ENCODE results near the gene CARF. TPM values are rescaled to one million over a fixed set of nuclear protein-coding genes. Genes with fewer than 3 reads are reported as not detected.

CARF gene
- total and polyA plus RNA-seq, 4 donors = 0.98 to 4.3 (median 2.9) TPM

DNA sequence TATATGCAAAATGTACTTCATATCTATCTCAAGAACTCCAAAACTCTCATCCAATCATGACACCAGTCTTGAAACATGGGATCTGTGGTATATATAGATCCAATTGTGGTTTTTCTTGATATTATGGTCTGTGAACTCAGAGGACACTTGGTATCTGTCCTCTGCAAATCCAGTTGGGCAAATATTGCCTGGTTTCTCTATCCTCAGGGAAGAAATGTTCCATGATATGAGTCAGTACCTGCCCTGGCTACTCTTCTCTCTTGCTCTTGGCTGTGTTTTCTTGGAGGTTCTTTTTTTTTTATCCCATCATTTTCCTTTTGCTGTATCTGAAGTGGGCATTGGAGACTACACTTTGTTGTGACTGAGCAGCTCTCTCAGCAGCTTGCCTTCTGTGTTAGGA lies 113.5 kb downstream of the CARF start:
- Histone ChIP-seq H3K4me1 (ENCODE audit: control insufficient read depth in 4 of 4, insufficient read depth in 4 of 4, low read length in 3 of 4) (peaks cover 2 to 3% (median 2%) of the 10 kb centered on the region in 4 donors), H3K27me3 (ENCODE audit: control insufficient read depth in 4 of 4, insufficient read depth in 4 of 4, low read length in 3 of 4) (no peaks in the 10 kb centered on the region), H3K36me3 (ENCODE audit: control insufficient read depth in 4 of 4, insufficient read depth in 3 of 4, low read depth in 1 of 4, low read length in 3 of 4) (peaks cover 0 to 1% (median 0%) of the 10 kb centered on the region in 4 donors), H3K9ac (ENCODE audit: low read depth in 1 of 2, low read length in 2 of 2) (no peak overlapping the region), H3K4me3 (ENCODE audit: low read depth in 1 of 3, low read length in 3 of 3) (no peak overlapping the region), H3K27ac (ENCODE audit: low read depth in 1 of 2, low read length in 2 of 2) (no peak overlapping the region), H3K9me3 (ENCODE audit: control insufficient read depth in 4 of 4, low read length in 3 of 4) (no peaks in the 10 kb centered on the region)
- TF ChIP-seq SP1 (IDR thresholded peaks at IDR 0.05) (no peak), JUND (IDR thresholded peaks at IDR 0.05) (no peak), CTCF (IDR thresholded peaks at IDR 0.05; ENCODE audit: low read depth, low read length, missing input control) (no peak), TAF1 (conservative IDR thresholded peaks at IDR 0.05) (no peak), RXRA (IDR thresholded peaks at IDR 0.05) (no peak), MAX (IDR thresholded peaks at IDR 0.05) (no peak), HNF4G (IDR thresholded peaks at IDR 0.05) (no peak), RAD21 (IDR thresholded peaks at IDR 0.05) (no peak), YY1 (IDR thresholded peaks at IDR 0.05) (no peak), NR2F2 (IDR thresholded peaks at IDR 0.05) (no peak)
- TF ChIP-seq, protein P1, sequence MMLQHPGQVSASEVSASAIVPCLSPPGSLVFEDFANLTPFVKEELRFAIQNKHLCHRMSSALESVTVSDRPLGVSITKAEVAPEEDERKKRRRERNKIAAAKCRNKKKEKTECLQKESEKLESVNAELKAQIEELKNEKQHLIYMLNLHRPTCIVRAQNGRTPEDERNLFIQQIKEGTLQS (IDR thresholded peaks at IDR 0.05) = no peak
- TF ChIP-seq, protein P2, sequence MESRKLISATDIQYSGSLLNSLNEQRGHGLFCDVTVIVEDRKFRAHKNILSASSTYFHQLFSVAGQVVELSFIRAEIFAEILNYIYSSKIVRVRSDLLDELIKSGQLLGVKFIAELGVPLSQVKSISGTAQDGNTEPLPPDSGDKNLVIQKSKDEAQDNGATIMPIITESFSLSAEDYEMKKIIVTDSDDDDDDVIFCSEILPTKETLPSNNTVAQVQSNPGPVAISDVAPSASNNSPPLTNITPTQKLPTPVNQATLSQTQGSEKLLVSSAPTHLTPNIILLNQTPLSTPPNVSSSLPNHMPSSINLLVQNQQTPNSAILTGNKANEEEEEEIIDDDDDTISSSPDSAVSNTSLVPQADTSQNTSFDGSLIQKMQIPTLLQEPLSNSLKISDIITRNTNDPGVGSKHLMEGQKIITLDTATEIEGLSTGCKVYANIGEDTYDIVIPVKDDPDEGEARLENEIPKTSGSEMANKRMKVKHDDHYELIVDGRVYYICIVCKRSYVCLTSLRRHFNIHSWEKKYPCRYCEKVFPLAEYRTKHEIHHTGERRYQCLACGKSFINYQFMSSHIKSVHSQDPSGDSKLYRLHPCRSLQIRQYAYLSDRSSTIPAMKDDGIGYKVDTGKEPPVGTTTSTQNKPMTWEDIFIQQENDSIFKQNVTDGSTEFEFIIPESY (IDR thresholded peaks at IDR 0.05) = no peak
- DNase-seq (ENCODE audit: low spot score) = no peak

DNA sequence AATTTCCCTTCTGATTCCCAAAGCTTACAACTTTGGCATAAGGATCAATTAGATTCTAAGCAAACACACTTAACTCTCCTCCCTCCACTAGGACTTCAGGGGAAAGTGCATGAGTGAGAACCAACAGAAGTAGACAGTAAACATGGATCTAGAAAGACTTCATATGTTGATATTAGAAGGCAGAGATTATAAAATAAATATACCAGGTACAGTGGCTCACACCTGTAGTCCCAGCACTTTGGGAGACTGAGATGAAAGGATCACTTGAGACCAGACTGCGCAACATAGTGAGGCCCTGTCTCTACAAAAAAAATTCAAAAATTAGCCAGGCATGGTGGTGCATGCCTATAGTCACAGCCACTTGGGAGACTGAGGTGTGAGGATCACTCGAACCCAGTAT lies 118.5 kb downstream of the CARF start:
- peaks cover 0 to 1% (median 0%) of the 10 kb centered on the region in 4 donors for H3K36me3 ChIP-seq (ENCODE audit: control insufficient read depth in 4 of 4, insufficient read depth in 3 of 4, low read depth in 1 of 4, low read length in 3 of 4)
- H3K4me1 ChIP-seq (ENCODE audit: control insufficient read depth in 4 of 4, insufficient read depth in 4 of 4, low read length in 3 of 4) = peaks cover 0 to 2% (median under 1%) of the 10 kb centered on the region in 4 donors
- DNase-seq (ENCODE audit: low spot score) = no peak
- TF ChIP-seq EGR1 (IDR thresholded peaks at IDR 0.05; ENCODE audit: low read depth in 2 of 2) (no peak), FOXA1 (IDR thresholded peaks at IDR 0.05) (no peak), JUND (IDR thresholded peaks at IDR 0.05) (no peak), FOXA2 (IDR thresholded peaks at IDR 0.05) (no peak), SP1 (IDR thresholded peaks at IDR 0.05) (no peak), HNF4G (IDR thresholded peaks at IDR 0.05) (no peak), RAD21 (IDR thresholded peaks at IDR 0.05) (no peak), MAX (IDR thresholded peaks at IDR 0.05) (no peak), NR2F2 (IDR thresholded peaks at IDR 0.05) (no peak), YY1 (IDR thresholded peaks at IDR 0.05) (no peak), REST (IDR thresholded peaks at IDR 0.05) (no peak), HNF4A (conservative IDR thresholded peaks at IDR 0.05) (no peak), GABPA (IDR thresholded peaks at IDR 0.05 in 1 of 2, conservative IDR thresholded peaks at IDR 0.05 in 1 of 2) (no peak), CTCF (IDR thresholded peaks at IDR 0.05; ENCODE audit: low read depth, low read length, missing input control) (no peak), RXRA (IDR thresholded peaks at IDR 0.05) (no peak), TAF1 (conservative IDR thresholded peaks at IDR 0.05) (no peak)
- TF ChIP-seq, protein P1 (IDR thresholded peaks at IDR 0.05) = no peak
- TF ChIP-seq, protein P2 (IDR thresholded peaks at IDR 0.05) = no peak
- H3K27me3 ChIP-seq (ENCODE audit: control insufficient read depth in 4 of 4, insufficient read depth in 4 of 4, low read length in 3 of 4) = no peaks in the 10 kb centered on the region
- no peak overlapping the region for H3K27ac ChIP-seq (ENCODE audit: low read depth in 1 of 2, low read length in 2 of 2)
- no peak overlapping the region for H3K4me3 ChIP-seq (ENCODE audit: low read depth in 1 of 3, low read length in 3 of 3)
- H3K9ac ChIP-seq (ENCODE audit: low read depth in 1 of 2, low read length in 2 of 2) = no peak overlapping the region
- H3K9me3 ChIP-seq (ENCODE audit: control insufficient read depth in 4 of 4, low read length in 3 of 4) = no peaks in the 10 kb centered on the region
- 96% methylated on average over 2 of the region's 2 CpGs for WGBS
